HG02943 (cell line): ENCODE data around the gene RNF214.
A peak's percentile ranks its signal among the peaks of the same experiment; 100 is the strongest.
"Not testable (repeated sequence)": the region's sequence is repeated elsewhere in the genome, so short reads cannot be mapped to it uniquely, and the experiment has no call there.

Experiments
- ATAC-seq: cut with Tn5 transposase; IDR thresholded peaks from one replicate; pipeline ENCODE4 v1.9.1; 2021; ENCODE audit warnings: mild to moderate bottlenecking, low read depth, moderate library complexity; ENCODE audit not compliant: unreplicated experiment

RNF214 gene

GRCh38 chr11:117305145-117305544, 72.7 kb downstream of the RNF214 start:
- no peak for ATAC-seq

GRCh38 chr11:117309310-117309709, 76.8 kb downstream of the RNF214 start:
- ATAC-seq, result no peak

- no peak for ATAC-seq
Measured at GRCh38 chr11:117313091-117313490, 80.6 kb downstream of the RNF214 start.

GRCh38 chr11:117313828-117314768, 81.6 kb downstream of the RNF214 start:
- ATAC-seq, result no peak

GRCh38 chr11:117314840-117315239, 82.4 kb downstream of the RNF214 start:
- no peak for ATAC-seq

- no peak for ATAC-seq
Measured at GRCh38 chr11:117315285-117316196, 83.1 kb downstream of the RNF214 start.

- ATAC-seq, result no peak
Measured at GRCh38 chr11:117316197-117316961, 83.9 kb downstream of the RNF214 start, which contains the start of gene BACE1. BACE1 (minus strand) TSS chr11:117316256; CDS start chr11:117315795, 461 bp downstream.

- ATAC-seq, result no peak
Measured at GRCh38 chr11:117318738-117319137, 86.3 kb downstream of the RNF214 start.

- ATAC-seq, result no peak
Measured at GRCh38 chr11:117319214-117319840, 86.9 kb downstream of the RNF214 start.

GRCh38 chr11:117327255-117327566, 94.7 kb downstream of the RNF214 start:
- ATAC-seq, result not testable (repeated sequence)

- ATAC-seq, result peak; percentile 95
Measured at GRCh38 chr11:117327567-117328374, 95.3 kb downstream of the RNF214 start, which contains the start of gene CEP164. CEP164 (plus strand) TSS chr11:117327854; CDS start chr11:117338587, 10,733 bp downstream.

GRCh38 chr11:117328375-117329010, 96.0 kb downstream of the RNF214 start:
- ATAC-seq, result peak; percentile 17

- no peak for ATAC-seq
Measured at GRCh38 chr11:117332843-117333242, 100.4 kb downstream of the RNF214 start.

GRCh38 chr11:117333917-117334316, 101.4 kb downstream of the RNF214 start:
- ATAC-seq, result no peak

- ATAC-seq, result no peak
Measured at GRCh38 chr11:117334896-117335295, 102.4 kb downstream of the RNF214 start.

GRCh38 chr11:117335399-117335798, 102.9 kb downstream of the RNF214 start:
- ATAC-seq, result no peak
